AG09309 (cell line): ENCODE results near the gene KBTBD4.

Experiments
- DNase-seq: peaks from one replicate; pipeline ENCODE4 v3.0.0-alpha.2; 2010; ENCODE audit warnings: low read depth
- H3K4me3 ChIP-seq: 2 replicates; pipeline ENCODE4 v1.5.1; 2011; ENCODE audit warnings: mild to moderate bottlenecking, low read depth, low read length, moderate library complexity; ENCODE audit not compliant: control insufficient read depth
- TF ChIP-seq, protein P1 (sequence below): IDR thresholded peaks from 2 replicates; pipeline ENCODE4 v1.5.1; 2011; ENCODE audit warnings: mild to moderate bottlenecking, low read depth, low read length, inconsistent platforms; ENCODE audit not compliant: insufficient read depth, control insufficient read depth; ENCODE audit errors: missing control alignments

The KBTBD4 gene

DNA sequence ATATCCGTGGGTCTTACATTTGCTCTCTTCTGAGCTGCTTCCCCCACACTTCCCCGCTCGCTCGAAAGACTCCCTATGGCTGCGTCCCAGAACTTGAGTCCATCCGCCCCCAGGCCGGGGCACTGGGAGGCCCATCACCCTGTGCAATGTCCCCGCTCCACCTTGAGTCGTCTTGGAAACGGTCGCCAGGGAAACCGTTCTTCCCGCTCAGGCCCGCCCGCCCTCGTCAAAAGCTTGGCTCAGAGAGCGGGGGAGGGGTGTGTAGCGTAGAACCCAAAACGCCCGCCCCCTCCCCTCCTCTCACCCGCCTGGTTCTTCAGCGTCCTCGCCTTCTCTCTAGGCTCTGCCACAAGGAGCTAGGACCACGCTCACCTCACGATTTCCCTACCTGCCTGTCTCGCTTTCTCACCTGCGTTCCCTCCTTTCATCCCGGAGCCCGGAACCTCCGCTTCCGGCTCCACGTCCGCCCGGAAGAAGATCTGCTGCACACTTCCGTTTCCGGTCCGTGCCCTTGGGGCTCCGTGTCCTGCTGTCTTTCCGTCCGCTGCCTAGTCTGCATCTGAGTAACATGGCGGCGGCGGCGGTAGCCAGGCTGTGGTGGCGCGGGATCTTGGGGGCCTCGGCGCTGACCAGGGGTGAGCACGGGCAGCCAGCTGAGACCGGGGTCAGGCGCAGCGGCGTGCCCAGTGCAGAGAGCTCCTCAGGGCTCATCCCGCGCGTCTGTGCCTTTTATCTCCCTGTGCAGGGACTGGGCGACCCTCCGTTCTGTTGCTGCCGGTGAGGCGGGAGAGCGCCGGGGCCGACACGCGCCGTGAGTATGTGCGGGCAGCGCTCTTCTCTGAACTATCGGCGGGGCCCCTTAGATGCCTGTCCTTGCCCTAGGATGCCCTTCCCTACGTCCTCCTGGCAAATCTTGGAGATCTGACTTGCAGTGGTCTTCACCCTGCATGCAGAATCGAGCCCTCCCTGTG lies at the start of gene KBTBD4, which contains the start of gene NDUFS3:
Gene KBTBD4 (minus strand): TSS at position 447 of the 971 bp plus-strand sequence. CDS start 19 bp downstream, at position 428.
Gene NDUFS3 (plus strand): TSS at position 551 of the 971 bp plus-strand sequence. CDS start 18 bp downstream, at position 569.
- peak; percentile 63 for DNase-seq
- H3K4me3 ChIP-seq: peak within 1 kb of the TSS; percentile 84
- TF ChIP-seq, protein P1, sequence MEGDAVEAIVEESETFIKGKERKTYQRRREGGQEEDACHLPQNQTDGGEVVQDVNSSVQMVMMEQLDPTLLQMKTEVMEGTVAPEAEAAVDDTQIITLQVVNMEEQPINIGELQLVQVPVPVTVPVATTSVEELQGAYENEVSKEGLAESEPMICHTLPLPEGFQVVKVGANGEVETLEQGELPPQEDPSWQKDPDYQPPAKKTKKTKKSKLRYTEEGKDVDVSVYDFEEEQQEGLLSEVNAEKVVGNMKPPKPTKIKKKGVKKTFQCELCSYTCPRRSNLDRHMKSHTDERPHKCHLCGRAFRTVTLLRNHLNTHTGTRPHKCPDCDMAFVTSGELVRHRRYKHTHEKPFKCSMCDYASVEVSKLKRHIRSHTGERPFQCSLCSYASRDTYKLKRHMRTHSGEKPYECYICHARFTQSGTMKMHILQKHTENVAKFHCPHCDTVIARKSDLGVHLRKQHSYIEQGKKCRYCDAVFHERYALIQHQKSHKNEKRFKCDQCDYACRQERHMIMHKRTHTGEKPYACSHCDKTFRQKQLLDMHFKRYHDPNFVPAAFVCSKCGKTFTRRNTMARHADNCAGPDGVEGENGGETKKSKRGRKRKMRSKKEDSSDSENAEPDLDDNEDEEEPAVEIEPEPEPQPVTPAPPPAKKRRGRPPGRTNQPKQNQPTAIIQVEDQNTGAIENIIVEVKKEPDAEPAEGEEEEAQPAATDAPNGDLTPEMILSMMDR: no peak

DNA sequence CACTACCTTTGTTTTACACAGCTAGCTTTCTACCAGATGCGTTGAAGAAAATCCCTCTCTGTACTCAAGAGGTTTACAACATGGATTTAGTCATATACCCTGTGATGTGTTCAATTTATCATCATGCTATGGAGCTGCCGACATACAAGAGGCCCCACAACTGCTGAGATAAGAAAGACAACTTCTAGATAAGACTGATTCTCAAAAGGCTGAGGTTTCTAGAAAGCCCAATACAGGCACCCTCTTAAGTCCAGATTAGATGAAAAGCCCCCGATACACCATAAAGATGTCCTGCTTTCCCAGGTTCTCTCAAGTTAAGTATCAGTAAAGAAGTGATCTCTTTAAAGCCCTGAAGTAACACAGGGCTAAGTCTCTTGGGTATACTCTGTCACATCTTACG lies 49.3 kb upstream of the KBTBD4 start:
- TF ChIP-seq, protein P1: no peak
- no peak for DNase-seq

DNA sequence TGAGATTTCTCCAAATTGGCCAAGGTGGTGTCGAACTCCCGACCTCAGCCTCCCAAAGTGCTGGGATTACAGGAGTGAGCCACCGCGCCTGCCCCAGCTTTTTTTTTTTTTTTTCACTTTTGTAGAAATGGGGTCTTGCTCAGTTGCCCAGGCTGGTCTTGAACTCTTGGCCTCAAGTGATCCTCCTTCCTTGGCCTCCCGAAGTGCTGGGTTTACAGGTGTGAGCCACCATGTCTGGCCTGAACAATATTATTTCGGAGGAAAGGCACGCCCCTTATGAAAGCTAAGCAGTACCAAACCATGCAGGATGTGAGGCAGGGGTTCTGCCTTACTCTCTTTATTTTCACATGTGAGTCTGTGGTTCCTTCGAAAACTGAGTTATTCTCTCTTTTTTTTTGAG lies 47.5 kb upstream of the KBTBD4 start:
- no peak for DNase-seq
- H3K4me3 ChIP-seq: no peak overlapping the region
- TF ChIP-seq, protein P1: no peak

More for the DNA sequence above, 49.3 kb upstream of the KBTBD4 start:
- H3K4me3 ChIP-seq: no peak overlapping the region

DNA sequence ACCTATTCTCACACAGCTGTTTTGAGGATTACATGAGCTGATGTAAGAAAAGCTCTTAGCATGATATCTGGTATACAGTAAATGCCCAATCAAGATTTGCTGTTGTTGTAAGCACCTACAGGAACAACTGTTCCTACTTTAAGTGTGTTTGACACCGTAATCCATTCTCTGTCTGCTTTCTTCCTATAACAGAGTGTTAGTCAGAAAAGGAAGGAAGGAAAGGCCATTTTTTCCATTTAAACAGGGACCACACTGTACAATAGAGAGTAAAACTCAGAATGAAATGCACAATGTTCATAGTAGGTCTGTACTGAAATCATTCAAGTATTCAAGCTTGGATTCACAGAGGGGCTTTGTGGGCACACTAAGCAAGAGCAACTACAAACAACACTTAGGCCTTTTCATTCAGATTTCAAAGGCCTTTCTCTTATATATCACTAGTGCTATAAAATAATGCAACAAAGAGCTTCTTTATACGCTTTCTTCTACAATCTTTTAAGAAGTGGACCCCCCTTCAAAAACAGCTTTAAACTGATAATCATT lies 42.1 kb upstream of the KBTBD4 start:
- TF ChIP-seq, protein P1: no peak
- no peak for DNase-seq
- H3K4me3 ChIP-seq: no peak overlapping the region

DNA sequence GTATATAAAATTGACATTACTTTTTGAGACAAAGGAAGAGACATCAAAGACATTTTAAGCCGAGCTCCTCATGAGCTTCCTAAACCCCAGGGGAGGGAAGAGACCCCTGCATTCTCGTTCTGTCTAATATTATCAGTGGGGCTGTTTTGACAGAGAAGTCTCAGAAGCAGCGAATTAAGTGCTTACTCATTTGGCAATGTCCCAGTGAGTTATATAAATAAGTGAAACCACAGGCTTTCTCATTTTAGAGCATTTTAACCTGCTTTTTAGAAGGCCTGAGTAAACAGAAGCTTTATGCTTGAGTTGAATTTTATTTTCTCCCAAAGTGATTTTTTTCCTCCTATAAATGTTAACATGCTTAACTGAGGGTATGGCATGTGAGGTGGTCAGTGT lies 38.6 kb upstream of the KBTBD4 start:
- peak; percentile 56 for DNase-seq
- TF ChIP-seq, protein P1: no peak
- H3K4me3 ChIP-seq: no peak overlapping the region

DNA sequence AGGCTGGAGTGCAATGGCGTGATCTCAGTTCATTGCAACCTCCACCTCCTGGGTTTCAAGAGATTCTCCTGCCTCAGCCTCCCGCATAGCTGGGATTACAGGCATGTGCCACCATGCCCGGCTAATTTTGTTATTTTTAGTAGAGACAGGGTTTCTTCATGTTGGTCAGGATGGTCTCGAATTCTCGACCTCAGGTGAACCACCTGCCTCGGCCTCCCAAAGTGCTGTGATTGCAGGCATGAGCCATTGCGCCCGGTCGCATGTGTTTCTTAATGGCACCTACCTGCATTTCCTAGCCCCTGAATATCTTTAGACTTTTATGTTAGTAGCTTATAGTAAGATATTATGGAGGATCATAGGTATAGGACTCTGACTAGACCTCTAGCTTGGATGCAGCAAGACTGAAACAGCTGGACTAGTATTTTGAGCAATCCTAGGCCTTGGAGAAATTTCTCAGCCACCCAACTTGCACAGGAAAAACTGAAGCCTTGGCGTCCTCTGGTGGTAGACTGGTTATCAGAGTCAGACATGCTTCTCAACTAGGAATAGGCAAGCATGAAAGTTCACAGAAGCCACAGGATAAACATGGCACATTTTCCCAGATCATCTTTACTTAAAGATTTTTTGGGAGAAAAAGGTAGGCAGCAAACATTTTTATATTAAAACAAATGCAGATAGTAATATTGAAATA lies 38.1 kb upstream of the KBTBD4 start:
- peak; percentile 61 for DNase-seq
- H3K4me3 ChIP-seq: no peak overlapping the region
- TF ChIP-seq, protein P1: peak; percentile 99
